OCI-LY3 (cell line): ENCODE data around the gene TRPT1.

Experiments
- H2AFZ ChIP-seq: fragments of 200-600, 300-600 bp; shearing (Covaris generic); 2 replicates; pipeline ENCODE4 v1.6.0; 2014; ENCODE audit warnings: antibody characterized with exemption, low read depth, low read length
- H3K27ac ChIP-seq: fragments of 200-600, 300-600 bp; sonication (generic); 2 replicates; pipeline ENCODE4 v1.5.1; 2014; ENCODE audit warnings: mild to moderate bottlenecking, low read length, moderate library complexity, mixed read lengths
- H3K27me3 ChIP-seq: fragments of 200-600, 300-600 bp; sonication (generic); 2 replicates; pipeline ENCODE4 v1.6.1; 2014; ENCODE audit warnings: low read depth, low read length, mixed read lengths
- H3K36me3 ChIP-seq: fragments of 200-600, 300-600 bp; sonication (generic); replicated peaks from 2 replicates; pipeline ENCODE3; 2014; ENCODE audit warnings: low read depth, low read length, mixed read lengths
- H3K4me1 ChIP-seq: fragments of 300-600, 200-600 bp; sonication (generic); 2 replicates; pipeline ENCODE4 v1.6.1; 2014; ENCODE audit warnings: low read length, mixed read lengths
- H3K4me2 ChIP-seq: fragments of 200-600, 300-600 bp; sonication (generic); 2 replicates; pipeline ENCODE4 v1.6.1; 2014; ENCODE audit warnings: low read length, mixed read lengths
- H3K4me3 ChIP-seq: fragments of 300-600, 200-600 bp; sonication (generic); 2 replicates; pipeline ENCODE4 v1.5.1; 2014; ENCODE audit warnings: antibody characterized with exemption, mild to moderate bottlenecking, low read length, moderate library complexity
- H3K79me2 ChIP-seq: fragments of 300-600, 200-600 bp; shearing (Covaris generic); 2 replicates; pipeline ENCODE4 v1.6.1; 2014; ENCODE audit warnings: mild to moderate bottlenecking, low read length, mixed read lengths
- H3K9ac ChIP-seq: fragments of 300-600, 200-600 bp; shearing (Covaris generic); 2 replicates; pipeline ENCODE4 v1.6.0; 2014; ENCODE audit warnings: mild to moderate bottlenecking, low read length, moderate library complexity
- H3K9me3 ChIP-seq: fragments of 200-600, 300-600 bp; shearing (Covaris generic); 2 replicates; pipeline ENCODE4 v1.6.1; 2014; ENCODE audit warnings: low read length, mixed read lengths; ENCODE audit not compliant: insufficient read depth
- H4K20me1 ChIP-seq: fragments of 200-600, 300-600 bp; sonication (generic); 2 replicates; pipeline ENCODE4 v1.6.1; 2016; ENCODE audit warnings: low read length, mixed read lengths; ENCODE audit not compliant: insufficient read depth
- CTCF ChIP-seq: fragments of 200-600, 300-600 bp; sonication (generic); IDR thresholded peaks from 2 replicates; pipeline ENCODE4 v1.5.1; 2014; ENCODE audit warnings: antibody characterized with exemption, low read length, low read depth
- EZH2phosphoT487 ChIP-seq: fragments of 200-600 bp; shearing (Covaris generic); IDR thresholded peaks from 2 replicates; pipeline ENCODE4 v1.6.1; 2018; ENCODE audit warnings: antibody characterized with exemption, mixed run types, low read depth

TRPT1 gene

GRCh38 chr11:64239662-64240434 is 13.9 kb upstream of the TRPT1 start:
- peaks cover 49% of the 10 kb centered on the region for H3K79me2 ChIP-seq
- no peak overlapping the region for H2AFZ ChIP-seq
- H3K27ac ChIP-seq: peak overlapping the region; percentile 89
- H4K20me1 ChIP-seq: peaks cover 12% of the 10 kb centered on the region; the same call in 1 of the 2 replicates
- TF ChIP-seq EZH2phosphoT487 (no peak), CTCF (no peak)
- peaks cover 50% of the 10 kb centered on the region for H3K36me3 ChIP-seq
- peaks cover 61% of the 10 kb centered on the region for H3K4me1 ChIP-seq
- H3K9me3 ChIP-seq: no peaks in the 10 kb centered on the region
- peak overlapping the region; percentile 94 for H3K4me3 ChIP-seq
- H3K9ac ChIP-seq: peak overlapping the region; percentile 94
- no peaks in the 10 kb centered on the region for H3K27me3 ChIP-seq
- peak overlapping the region; percentile 99 for H3K4me2 ChIP-seq

GRCh38 chr11:64238999-64239398 is 13.0 kb upstream of the TRPT1 start:
- Histone ChIP-seq H3K4me3 (no peak overlapping the region), H3K9me3 (no peaks in the 10 kb centered on the region), H3K79me2 (peaks cover 42% of the 10 kb centered on the region), H3K36me3 (peaks cover 47% of the 10 kb centered on the region), H3K4me2 (peak overlapping the region; percentile 48), H3K27me3 (no peaks in the 10 kb centered on the region), H3K4me1 (peaks cover 62% of the 10 kb centered on the region), H3K9ac (peak overlapping the region; percentile 47; the same call in 1 of the 2 replicates), H4K20me1 (peaks cover 12% of the 10 kb centered on the region; the same call in 1 of the 2 replicates), H2AFZ (no peak overlapping the region), H3K27ac (peak overlapping the region; percentile 89)
- TF ChIP-seq CTCF (no peak), EZH2phosphoT487 (no peak)

- Histone ChIP-seq H4K20me1 (peaks cover 9% of the 10 kb centered on the region; the same call in 1 of the 2 replicates), H3K9me3 (no peaks in the 10 kb centered on the region), H3K9ac (peak overlapping the region; percentile 47; the same call in 1 of the 2 replicates), H3K27me3 (no peaks in the 10 kb centered on the region), H3K27ac (peak overlapping the region; percentile 89), H3K4me1 (peaks cover 62% of the 10 kb centered on the region), H2AFZ (no peak overlapping the region), H3K4me3 (no peak overlapping the region; the same call in 1 of the 2 replicates), H3K4me2 (peak overlapping the region; percentile 48), H3K79me2 (peaks cover 33% of the 10 kb centered on the region), H3K36me3 (peaks cover 38% of the 10 kb centered on the region)
- TF ChIP-seq EZH2phosphoT487 (no peak), CTCF (no peak)
Measured at GRCh38 chr11:64238076-64238475, 12.1 kb upstream of the TRPT1 start.

- Histone ChIP-seq H4K20me1 (peaks cover 9% of the 10 kb centered on the region; the same call in 1 of the 2 replicates), H3K4me2 (peak overlapping the region; percentile 48), H3K27ac (peak overlapping the region; percentile 89), H3K9me3 (no peaks in the 10 kb centered on the region), H3K27me3 (no peaks in the 10 kb centered on the region), H3K79me2 (peaks cover 27% of the 10 kb centered on the region), H3K36me3 (peaks cover 34% of the 10 kb centered on the region), H3K4me3 (no peak overlapping the region; the same call in 1 of the 2 replicates), H3K4me1 (peaks cover 56% of the 10 kb centered on the region), H2AFZ (no peak overlapping the region), H3K9ac (peak overlapping the region; percentile 47; the same call in 1 of the 2 replicates)
- TF ChIP-seq CTCF (no peak), EZH2phosphoT487 (no peak)
Measured at GRCh38 chr11:64237484-64237951, 11.5 kb upstream of the TRPT1 start.
